Measurements from ENCODE around the gene WDR89.

- TF ChIP-seq, protein P1, sequence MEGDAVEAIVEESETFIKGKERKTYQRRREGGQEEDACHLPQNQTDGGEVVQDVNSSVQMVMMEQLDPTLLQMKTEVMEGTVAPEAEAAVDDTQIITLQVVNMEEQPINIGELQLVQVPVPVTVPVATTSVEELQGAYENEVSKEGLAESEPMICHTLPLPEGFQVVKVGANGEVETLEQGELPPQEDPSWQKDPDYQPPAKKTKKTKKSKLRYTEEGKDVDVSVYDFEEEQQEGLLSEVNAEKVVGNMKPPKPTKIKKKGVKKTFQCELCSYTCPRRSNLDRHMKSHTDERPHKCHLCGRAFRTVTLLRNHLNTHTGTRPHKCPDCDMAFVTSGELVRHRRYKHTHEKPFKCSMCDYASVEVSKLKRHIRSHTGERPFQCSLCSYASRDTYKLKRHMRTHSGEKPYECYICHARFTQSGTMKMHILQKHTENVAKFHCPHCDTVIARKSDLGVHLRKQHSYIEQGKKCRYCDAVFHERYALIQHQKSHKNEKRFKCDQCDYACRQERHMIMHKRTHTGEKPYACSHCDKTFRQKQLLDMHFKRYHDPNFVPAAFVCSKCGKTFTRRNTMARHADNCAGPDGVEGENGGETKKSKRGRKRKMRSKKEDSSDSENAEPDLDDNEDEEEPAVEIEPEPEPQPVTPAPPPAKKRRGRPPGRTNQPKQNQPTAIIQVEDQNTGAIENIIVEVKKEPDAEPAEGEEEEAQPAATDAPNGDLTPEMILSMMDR (IDR thresholded peaks at IDR 0.05), result no peak
- TF ChIP-seq POLR2A (IDR thresholded peaks at IDR 0.05), result no peak
- no peak for TF ChIP-seq EP300 (IDR thresholded peaks at IDR 0.05)
These were observed 90.3 kb downstream of the WDR89 start for GRCh38 chr14:63551332-63551731.
